Central memory CD8-positive, alpha-beta T cell (primary cell): ENCODE data around the gene EIF5A2.
A peak's percentile ranks its signal among the peaks of the same experiment; 100 is the strongest.
"Not testable (repeated sequence)": the region's sequence is repeated elsewhere in the genome, so short reads cannot be mapped to it uniquely, and the experiment has no call there.

Experiments used
- ATAC-seq: fragments of 150-1000 bp; cut with Tn5 transposase; replicated peaks from 2 replicates; pipeline ENCODE4 v1.10.0; 2022; ENCODE audit warnings: mild to moderate bottlenecking, moderate FRiP score, moderate number of reproducible peaks; ENCODE audit not compliant: poor library complexity, severe bottlenecking; ENCODE audit errors: extremely low read depth
- DNase-seq, 2 donors: peaks; one replicate each; pipeline ENCODE4 v3.0.0; 2021; ENCODE audit warnings: low spot score in 2 of 2
- H3K27ac Mint-ChIP-seq: one replicate; pipeline ENCODE4 v1.8.0; 2022; ENCODE audit warnings: low read depth, mild to moderate bottlenecking, moderate library complexity, mixed read lengths
- H3K27me3 Mint-ChIP-seq: one replicate; pipeline ENCODE4 v1.8.0; 2022; ENCODE audit warnings: mixed read lengths
- H3K36me3 Mint-ChIP-seq: one replicate; pipeline ENCODE4 v1.8.0; 2022; ENCODE audit warnings: mild to moderate bottlenecking, moderate library complexity, mixed read lengths; ENCODE audit not compliant: insufficient read depth
- H3K4me1 Mint-ChIP-seq: one replicate; pipeline ENCODE4 v1.8.0; 2022; ENCODE audit warnings: mixed read lengths
- H3K4me3 Mint-ChIP-seq: one replicate; pipeline ENCODE4 v1.8.0; 2022; ENCODE audit warnings: mild to moderate bottlenecking, moderate library complexity, mixed read lengths
- H3K9me3 Mint-ChIP-seq: one replicate; pipeline ENCODE4 v1.8.0; 2022; ENCODE audit warnings: mixed read lengths

The EIF5A2 gene

GRCh38 chr3:170889132-170889531, 19.3 kb downstream of the EIF5A2 start:
- H3K4me1 Mint-ChIP-seq = no peaks in the 10 kb centered on the region
- H3K9me3 Mint-ChIP-seq = no peaks in the 10 kb centered on the region
- no peak for DNase-seq
- peaks cover 9% of the 10 kb centered on the region for H3K36me3 Mint-ChIP-seq
- no peak overlapping the region for H3K4me3 Mint-ChIP-seq
- ATAC-seq = no peak
- H3K27me3 Mint-ChIP-seq = no peaks in the 10 kb centered on the region
- no peak overlapping the region for H3K27ac Mint-ChIP-seq

- H3K27me3 Mint-ChIP-seq, H3K9me3 Mint-ChIP-seq, H3K4me3 Mint-ChIP-seq, H3K4me1 Mint-ChIP-seq, H3K36me3 Mint-ChIP-seq, DNase-seq, H3K27ac Mint-ChIP-seq, ATAC-seq: not testable (repeated sequence)
Observed at GRCh38 chr3:170884109-170884930, 24.1 kb downstream of the EIF5A2 start.

- ATAC-seq, H3K4me1 Mint-ChIP-seq, H3K9me3 Mint-ChIP-seq, H3K4me3 Mint-ChIP-seq, H3K36me3 Mint-ChIP-seq, H3K27me3 Mint-ChIP-seq, H3K27ac Mint-ChIP-seq, DNase-seq: not testable (repeated sequence)
Observed at GRCh38 chr3:170878688-170879087, 29.7 kb downstream of the EIF5A2 start.

- not testable (repeated sequence) for H3K27me3 Mint-ChIP-seq, ATAC-seq, H3K4me1 Mint-ChIP-seq, H3K9me3 Mint-ChIP-seq, H3K4me3 Mint-ChIP-seq, H3K27ac Mint-ChIP-seq, DNase-seq, H3K36me3 Mint-ChIP-seq
Observed at GRCh38 chr3:170877311-170877710, 31.1 kb downstream of the EIF5A2 start.

DNA sequence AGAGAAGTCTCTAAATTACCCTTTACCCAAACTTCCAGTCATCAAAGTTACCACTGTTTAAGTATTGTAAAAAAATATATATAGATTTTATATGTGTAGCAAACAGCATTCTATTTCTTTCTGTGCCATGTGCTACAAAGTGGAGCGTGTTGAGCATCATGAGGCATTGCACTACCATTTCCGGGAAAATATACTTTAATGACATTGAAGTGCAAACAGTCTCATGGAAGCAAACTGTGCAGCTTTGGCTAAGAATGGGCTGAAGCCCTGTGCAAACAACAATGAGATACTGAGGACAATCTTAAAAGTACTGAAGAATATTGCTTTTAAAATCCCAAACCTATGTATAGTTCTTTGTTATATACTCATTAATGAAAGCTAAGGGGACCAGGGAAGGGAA, 31.9 kb downstream of the EIF5A2 start:
- no peaks in the 10 kb centered on the region for H3K4me1 Mint-ChIP-seq
- peaks cover 2% of the 10 kb centered on the region for H3K36me3 Mint-ChIP-seq
- DNase-seq (no peak), ATAC-seq (no peak)
- H3K27ac Mint-ChIP-seq = no peak overlapping the region
- no peaks in the 10 kb centered on the region for H3K27me3 Mint-ChIP-seq
- H3K9me3 Mint-ChIP-seq = no peaks in the 10 kb centered on the region
- no peak overlapping the region for H3K4me3 Mint-ChIP-seq

DNA sequence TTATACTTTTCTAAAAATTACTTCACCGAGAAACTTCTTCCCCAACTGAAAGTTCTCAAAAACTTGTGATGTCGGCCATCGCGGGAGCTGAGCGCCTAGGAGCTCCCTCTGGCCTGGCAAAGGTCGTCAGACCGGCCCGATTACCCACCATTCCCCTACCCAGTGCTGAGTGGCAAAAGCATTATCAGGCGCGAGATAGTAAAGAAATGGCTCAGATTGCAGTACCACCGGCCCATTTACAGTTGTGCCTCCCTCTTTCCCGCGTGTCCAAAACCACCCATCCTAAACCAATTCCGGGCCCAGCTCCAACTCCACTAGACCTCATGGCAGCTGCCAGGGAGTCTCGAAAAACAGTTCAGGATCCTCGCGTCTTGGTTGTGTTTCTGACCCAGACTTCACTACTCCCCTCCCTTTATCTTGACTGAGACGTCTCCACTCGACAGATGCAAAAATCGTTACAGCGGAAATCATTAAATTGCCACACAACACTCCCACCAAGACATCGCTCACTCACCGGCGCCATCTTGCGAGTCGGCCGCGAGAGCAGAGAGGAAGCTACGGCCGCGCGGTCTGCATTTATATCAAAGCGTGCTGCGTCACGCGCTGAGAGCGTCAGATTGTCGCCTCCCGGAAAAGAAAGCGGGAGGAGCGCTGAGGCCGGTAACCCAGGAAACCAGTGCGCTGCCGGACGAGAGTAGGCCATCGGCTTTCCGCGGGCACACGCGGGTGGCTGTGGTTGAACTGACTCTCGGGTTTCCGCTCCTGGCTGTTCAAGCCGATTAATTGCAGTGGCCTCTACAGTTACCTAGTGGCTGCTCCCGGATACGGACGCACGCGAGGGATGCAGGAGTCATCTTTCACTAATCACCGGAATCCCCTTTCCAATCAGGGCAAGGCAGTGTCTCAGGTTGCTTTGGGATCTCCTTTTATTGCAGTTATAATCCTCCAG, 38.5 kb downstream of the EIF5A2 start, which contains the start of gene RPL22L1:
Gene RPL22L1 (minus strand): TSS at position 551 of the 949 bp plus-strand sequence. CDS start 28 bp downstream, at position 523.
- Mint-ChIP-seq H3K4me3 (peak within 1 kb of the TSS; percentile 95), H3K27me3 (no peaks in the 10 kb centered on the region), H3K36me3 (peaks cover 34% of the 10 kb centered on the region), H3K4me1 (peaks cover 31% of the 10 kb centered on the region), H3K9me3 (no peaks in the 10 kb centered on the region), H3K27ac (peak within 1 kb of the TSS; percentile 98)
- peak; percentile 85 to 90 for DNase-seq
- ATAC-seq = peak; percentile 93

GRCh38 chr3:170869239-170869590, 39.2 kb downstream of the EIF5A2 start:
- Mint-ChIP-seq H3K36me3 (peaks cover 37% of the 10 kb centered on the region), H3K4me1 (peaks cover 31% of the 10 kb centered on the region), H3K4me3 (peak overlapping the region; percentile 95), H3K27me3 (no peaks in the 10 kb centered on the region), H3K27ac (peak overlapping the region; percentile 98), H3K9me3 (no peaks in the 10 kb centered on the region)
- ATAC-seq (no peak), DNase-seq (no peak)

DNA sequence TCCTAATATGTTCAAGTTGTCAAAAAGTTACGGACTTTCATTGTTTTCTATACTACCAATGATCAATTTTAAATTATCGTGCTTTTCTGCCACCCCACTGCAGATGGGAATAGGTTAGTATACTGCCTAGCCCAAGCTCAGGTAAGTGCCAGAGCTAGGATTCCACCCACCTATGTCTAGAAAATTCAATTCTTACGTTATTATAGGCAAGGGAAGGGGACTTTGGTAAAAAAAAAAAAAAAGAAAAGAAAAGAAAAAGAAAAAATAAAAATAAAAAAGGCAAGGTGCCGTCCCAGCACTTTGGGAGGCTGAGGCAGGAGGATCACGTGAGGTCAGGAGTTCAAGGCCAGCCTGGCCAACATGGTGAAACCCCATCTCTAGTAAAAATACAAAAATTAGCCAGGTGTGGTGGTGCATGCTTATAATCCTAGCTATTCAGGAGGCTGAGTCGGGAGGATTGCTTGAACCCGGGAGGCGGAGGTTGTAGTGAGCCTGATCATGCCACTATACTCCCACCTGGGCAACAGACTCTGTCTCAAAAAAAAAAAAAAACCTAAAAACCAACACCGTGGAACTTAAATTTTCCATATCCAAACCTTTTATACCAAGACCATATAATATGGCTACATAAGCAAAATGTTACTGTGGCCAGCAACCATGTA, 39.7 kb downstream of the EIF5A2 start:
- Mint-ChIP-seq H3K4me1 (peaks cover 31% of the 10 kb centered on the region), H3K36me3 (peaks cover 38% of the 10 kb centered on the region), H3K27ac (peak overlapping the region; percentile 98), H3K9me3 (no peaks in the 10 kb centered on the region), H3K4me3 (peak overlapping the region; percentile 95), H3K27me3 (no peaks in the 10 kb centered on the region)
- DNase-seq (no peak), ATAC-seq (no peak)

GRCh38 chr3:170867143-170867937, 41.1 kb downstream of the EIF5A2 start:
- H3K4me1 Mint-ChIP-seq = peaks cover 31% of the 10 kb centered on the region
- H3K27me3 Mint-ChIP-seq = no peaks in the 10 kb centered on the region
- DNase-seq (no peak), ATAC-seq (no peak)
- H3K36me3 Mint-ChIP-seq = peaks cover 35% of the 10 kb centered on the region
- no peak overlapping the region for H3K4me3 Mint-ChIP-seq
- no peaks in the 10 kb centered on the region for H3K9me3 Mint-ChIP-seq
- peak overlapping the region; percentile 68 for H3K27ac Mint-ChIP-seq

DNA sequence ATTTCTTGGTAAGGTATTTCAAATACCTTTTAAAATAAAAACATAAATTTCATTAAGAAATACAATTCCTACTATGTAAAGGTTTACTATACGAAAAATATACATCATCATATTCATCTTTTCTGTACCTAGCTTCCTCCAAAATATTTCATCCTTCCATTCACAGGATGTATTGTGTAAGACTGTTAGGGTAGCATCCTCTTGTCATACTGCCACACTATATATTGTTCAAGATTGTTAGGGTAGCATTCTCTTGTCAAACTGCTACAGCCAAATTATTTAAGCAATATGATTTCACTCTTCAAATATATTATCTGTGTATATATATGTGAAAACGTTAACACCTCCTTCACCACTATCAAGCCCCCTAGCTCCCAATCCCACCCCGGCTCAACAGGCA, 41.9 kb downstream of the EIF5A2 start:
- H3K27me3 Mint-ChIP-seq = no peaks in the 10 kb centered on the region
- ATAC-seq (no peak), DNase-seq (no peak)
- H3K4me1 Mint-ChIP-seq = peaks cover 31% of the 10 kb centered on the region
- H3K27ac Mint-ChIP-seq = no peak overlapping the region
- no peak overlapping the region for H3K4me3 Mint-ChIP-seq
- peaks cover 35% of the 10 kb centered on the region for H3K36me3 Mint-ChIP-seq
- no peaks in the 10 kb centered on the region for H3K9me3 Mint-ChIP-seq

DNA sequence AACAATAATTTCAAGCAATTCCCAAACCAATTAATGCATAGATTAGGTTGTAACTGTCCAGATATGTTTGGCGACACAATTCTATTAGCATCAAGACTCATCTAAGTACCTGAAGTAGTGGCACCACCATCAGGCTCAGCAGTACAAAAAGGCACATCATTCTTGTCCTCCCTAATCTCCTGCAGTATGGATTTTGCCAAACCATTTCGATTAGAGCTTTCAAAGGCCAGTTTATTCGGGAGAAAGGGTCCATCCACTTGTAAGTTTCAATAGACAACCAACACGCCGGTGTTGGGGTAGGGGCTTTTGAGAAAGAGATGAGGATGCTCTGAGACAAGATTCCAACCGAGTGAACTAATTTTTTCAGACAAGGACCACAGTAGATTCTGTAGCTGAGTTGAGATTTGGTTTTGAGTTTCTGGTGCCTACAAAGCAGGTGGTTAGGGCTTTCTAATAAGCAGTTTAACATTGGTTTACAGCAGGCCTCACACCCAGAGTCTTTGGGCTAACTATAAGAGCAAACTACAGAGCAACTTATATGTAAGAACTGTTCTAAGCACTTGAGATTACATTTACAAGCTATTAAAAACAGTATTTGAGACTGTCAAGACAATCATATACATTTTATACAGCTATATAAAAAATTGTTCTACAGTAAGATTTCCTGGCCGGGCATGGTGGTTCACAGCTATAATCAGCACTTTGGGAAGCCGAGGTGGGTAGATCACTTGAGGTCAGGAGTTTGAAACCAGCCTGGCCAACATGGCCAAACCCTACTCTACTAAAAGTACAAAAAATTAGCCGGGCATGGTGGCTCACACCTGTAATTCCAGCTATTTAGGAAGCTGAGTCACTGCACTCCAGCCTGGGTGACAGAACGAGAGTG, 43.0 kb downstream of the EIF5A2 start:
- Mint-ChIP-seq H3K36me3 (peaks cover 35% of the 10 kb centered on the region), H3K9me3 (no peaks in the 10 kb centered on the region), H3K27me3 (no peaks in the 10 kb centered on the region), H3K4me3 (no peak overlapping the region), H3K27ac (no peak overlapping the region), H3K4me1 (peaks cover 30% of the 10 kb centered on the region)
- ATAC-seq = no peak
- no peak for DNase-seq
